Measurements from ENCODE around the gene THSD8.

Gene THSD8

GRCh38 chr19:12788682-12789097 is 13.2 kb upstream of the THSD8 start (continued):
- TF ChIP-seq, protein P1, sequence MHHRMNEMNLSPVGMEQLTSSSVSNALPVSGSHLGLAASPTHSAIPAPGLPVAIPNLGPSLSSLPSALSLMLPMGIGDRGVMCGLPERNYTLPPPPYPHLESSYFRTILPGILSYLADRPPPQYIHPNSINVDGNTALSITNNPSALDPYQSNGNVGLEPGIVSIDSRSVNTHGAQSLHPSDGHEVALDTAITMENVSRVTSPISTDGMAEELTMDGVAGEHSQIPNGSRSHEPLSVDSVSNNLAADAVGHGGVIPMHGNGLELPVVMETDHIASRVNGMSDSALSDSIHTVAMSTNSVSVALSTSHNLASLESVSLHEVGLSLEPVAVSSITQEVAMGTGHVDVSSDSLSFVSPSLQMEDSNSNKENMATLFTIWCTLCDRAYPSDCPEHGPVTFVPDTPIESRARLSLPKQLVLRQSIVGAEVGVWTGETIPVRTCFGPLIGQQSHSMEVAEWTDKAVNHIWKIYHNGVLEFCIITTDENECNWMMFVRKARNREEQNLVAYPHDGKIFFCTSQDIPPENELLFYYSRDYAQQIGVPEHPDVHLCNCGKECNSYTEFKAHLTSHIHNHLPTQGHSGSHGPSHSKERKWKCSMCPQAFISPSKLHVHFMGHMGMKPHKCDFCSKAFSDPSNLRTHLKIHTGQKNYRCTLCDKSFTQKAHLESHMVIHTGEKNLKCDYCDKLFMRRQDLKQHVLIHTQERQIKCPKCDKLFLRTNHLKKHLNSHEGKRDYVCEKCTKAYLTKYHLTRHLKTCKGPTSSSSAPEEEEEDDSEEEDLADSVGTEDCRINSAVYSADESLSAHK (tag by site-specific recombination; IDR thresholded peaks at IDR 0.05) = no peak
- TF ChIP-seq ZNF211 (tag by site-specific recombination; IDR thresholded peaks at IDR 0.05; ENCODE audit: low read depth) (no peak), ZNF19 (tag by site-specific recombination; IDR thresholded peaks at IDR 0.05; ENCODE audit: low read depth) (no peak), ZNF274 (IDR thresholded peaks at IDR 0.05; ENCODE audit: low read length) (no peak), ZNF274 (tag by site-specific recombination; IDR thresholded peaks at IDR 0.05; ENCODE audit: borderline replicate concordance) (no peak), ZFHX2 (tag by site-specific recombination; conservative IDR thresholded peaks at IDR 0.05) (peak; percentile 88), ZNF10 (tag by site-specific recombination; IDR thresholded peaks at IDR 0.05) (no peak), ZEB2 (tag by site-specific recombination; IDR thresholded peaks at IDR 0.05) (0 out of 2 replicates have a peak, but pooled peaks have one; percentile 17), ZNF777 (tag by site-specific recombination; IDR thresholded peaks at IDR 0.05; ENCODE audit: borderline replicate concordance) (no peak), PATZ1 (tag by site-specific recombination; IDR thresholded peaks at IDR 0.05) (peak; percentile 75), ZBTB8A (tag by site-specific recombination; IDR thresholded peaks at IDR 0.05) (peak; percentile 82), GLIS2 (tag by site-specific recombination; IDR thresholded peaks at IDR 0.05) (peak; percentile 75), ZNF366 (tag by site-specific recombination; conservative IDR thresholded peaks at IDR 0.05) (peak; percentile 83), ZNF26 (tag by site-specific recombination; IDR thresholded peaks at IDR 0.05) (no peak), ZNF398 (tag by site-specific recombination; IDR thresholded peaks at IDR 0.05) (peak; percentile 69), PRDM10 (tag by site-specific recombination; IDR thresholded peaks at IDR 0.05) (peak; percentile 83), ZNF423 (tag by site-specific recombination; IDR thresholded peaks at IDR 0.05) (no peak), ZFP3 (tag by site-specific recombination; IDR thresholded peaks at IDR 0.05; ENCODE audit: low read depth) (no peak), ZNF600 (tag by site-specific recombination; IDR thresholded peaks at IDR 0.05) (peak; percentile 86), ZNF623 (tag by site-specific recombination; IDR thresholded peaks at IDR 0.05) (no peak), IKZF3 (tag by site-specific recombination; IDR thresholded peaks at IDR 0.05) (peak; percentile 57; the same call in 1 of the 2 replicates), TSHZ1 (tag by site-specific recombination; IDR thresholded peaks at IDR 0.05; ENCODE audit: borderline replicate concordance) (peak; percentile 59; the same call in 1 of the 2 replicates)
- TF ChIP-seq, protein P2, sequence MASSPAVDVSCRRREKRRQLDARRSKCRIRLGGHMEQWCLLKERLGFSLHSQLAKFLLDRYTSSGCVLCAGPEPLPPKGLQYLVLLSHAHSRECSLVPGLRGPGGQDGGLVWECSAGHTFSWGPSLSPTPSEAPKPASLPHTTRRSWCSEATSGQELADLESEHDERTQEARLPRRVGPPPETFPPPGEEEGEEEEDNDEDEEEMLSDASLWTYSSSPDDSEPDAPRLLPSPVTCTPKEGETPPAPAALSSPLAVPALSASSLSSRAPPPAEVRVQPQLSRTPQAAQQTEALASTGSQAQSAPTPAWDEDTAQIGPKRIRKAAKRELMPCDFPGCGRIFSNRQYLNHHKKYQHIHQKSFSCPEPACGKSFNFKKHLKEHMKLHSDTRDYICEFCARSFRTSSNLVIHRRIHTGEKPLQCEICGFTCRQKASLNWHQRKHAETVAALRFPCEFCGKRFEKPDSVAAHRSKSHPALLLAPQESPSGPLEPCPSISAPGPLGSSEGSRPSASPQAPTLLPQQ (tag by site-specific recombination; IDR thresholded peaks at IDR 0.05) = peak; percentile 81
